Mesodermal cell (in vitro differentiated cells): ENCODE measurements around the gene SORBS2.
A peak's percentile ranks its signal among the peaks of the same experiment; 100 is the strongest.

Source experiments
- H3K27ac ChIP-seq: 2 replicates; pipeline ENCODE4 v1.7.0; 2013; ENCODE audit warnings: mild to moderate bottlenecking, low read depth, low read length, moderate library complexity; ENCODE audit not compliant: severe bottlenecking
- H3K36me3 ChIP-seq: 2 replicates; pipeline ENCODE4 v1.7.1; 2013; ENCODE audit warnings: mild to moderate bottlenecking, low read length, moderate library complexity; ENCODE audit not compliant: control insufficient read depth, insufficient read depth
- H3K4me1 ChIP-seq: one replicate; pipeline ENCODE4 v1.7.1; 2013; ENCODE audit warnings: mild to moderate bottlenecking, low read length; ENCODE audit not compliant: insufficient read depth, control insufficient read depth, poor library complexity, severe bottlenecking
- H3K4me3 ChIP-seq: 2 replicates; pipeline ENCODE4 v1.7.0; 2013; ENCODE audit warnings: low read length, control low read depth, mild to moderate bottlenecking; ENCODE audit not compliant: insufficient read depth, poor library complexity, severe bottlenecking; ENCODE audit errors: extremely low read depth
- H3K9me3 ChIP-seq: 2 replicates; pipeline ENCODE4 v1.7.1; 2013; ENCODE audit warnings: mild to moderate bottlenecking, low read length, moderate library complexity; ENCODE audit not compliant: control insufficient read depth
- WGBS, 2 experiments: methylation state at CpG; one replicate each; pipeline ENCODE4 v1.1.5; 2013; ENCODE audit warnings: missing lambda C conversion rate in 2 of 2; ENCODE audit not compliant: insufficient coverage in 2 of 2; 5-methylcytosine and 5-hydroxymethylcytosine counted together

The SORBS2 gene

DNA sequence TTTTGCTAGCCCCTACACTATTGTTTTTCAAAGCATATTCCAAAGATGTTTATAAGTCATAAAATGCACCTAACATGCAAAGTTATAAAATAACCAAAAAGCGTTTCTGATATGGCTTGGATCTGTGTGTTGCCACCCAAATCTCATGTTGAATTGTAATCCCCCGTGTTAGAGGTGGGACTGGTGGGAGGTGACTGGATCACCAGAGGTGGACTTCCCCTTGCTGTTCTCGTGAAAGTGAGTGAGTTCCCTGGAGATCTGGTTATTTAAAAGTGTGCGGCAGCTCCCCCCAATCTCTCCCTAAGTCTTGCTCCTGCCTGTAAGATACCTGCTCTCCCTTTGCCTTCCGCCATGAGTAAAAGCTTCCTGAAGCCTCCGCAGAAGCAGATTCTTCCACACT is 22.8 kb upstream of the SORBS2 start:
- no peak overlapping the region for H3K27ac ChIP-seq
- no peaks in the 10 kb centered on the region for H3K9me3 ChIP-seq
- peaks cover 43% of the 10 kb centered on the region for H3K4me1 ChIP-seq
- WGBS, 2 experiments, result 94 to 100% methylated on average over 3 of the region's 6 CpGs
- H3K36me3 ChIP-seq, result no peaks in the 10 kb centered on the region
- no peak overlapping the region for H3K4me3 ChIP-seq

DNA sequence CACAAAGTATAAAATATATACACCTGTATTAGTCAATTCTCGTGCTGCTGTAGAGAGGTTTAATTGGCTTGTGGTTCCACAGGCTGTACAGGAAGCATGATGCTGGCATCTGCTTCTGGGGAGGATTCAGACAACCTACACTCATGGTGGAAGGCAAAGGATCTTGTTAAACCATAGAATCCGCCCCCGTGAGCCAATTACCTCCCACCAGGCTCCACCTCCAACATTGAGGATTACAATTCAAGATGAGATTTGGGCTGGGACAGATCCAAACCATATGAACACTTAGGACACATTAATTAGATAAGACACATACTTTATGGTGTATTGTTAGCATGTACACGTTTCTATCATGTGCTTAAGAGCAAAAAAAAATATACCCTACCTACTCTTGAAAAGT is 22.1 kb upstream of the SORBS2 start:
- Histone ChIP-seq H3K36me3 (no peaks in the 10 kb centered on the region), H3K27ac (no peak overlapping the region), H3K4me3 (no peak overlapping the region), H3K4me1 (peaks cover 38% of the 10 kb centered on the region), H3K9me3 (no peaks in the 10 kb centered on the region)
- 70 to 100% methylated on average over 1 to 2 of the region's 4 CpGs for WGBS, 2 experiments

DNA sequence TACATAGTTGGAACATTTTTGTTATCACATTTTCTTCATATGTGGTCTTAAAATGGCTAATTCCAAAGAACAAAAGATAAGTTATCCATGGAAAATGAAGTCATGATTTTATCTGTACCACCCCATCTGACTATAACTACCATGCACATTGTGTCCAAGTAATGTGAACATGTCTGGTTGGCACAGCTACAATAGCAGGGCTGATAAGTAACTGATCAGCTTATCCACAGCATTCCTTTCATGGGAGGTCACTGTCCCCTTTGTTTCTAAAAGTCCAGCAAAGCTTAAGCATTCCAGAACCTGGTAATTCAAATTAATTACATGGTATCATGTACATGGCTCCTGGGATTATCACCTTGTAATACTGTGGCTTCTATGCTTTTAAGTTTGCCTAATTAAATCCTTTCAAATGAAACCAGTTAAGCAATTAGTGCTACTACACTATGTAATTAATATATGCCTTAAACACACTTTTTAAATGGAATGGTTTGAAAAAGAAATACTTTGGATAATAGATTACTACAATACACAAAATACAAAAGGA is 21.1 kb upstream of the SORBS2 start:
- H3K36me3 ChIP-seq, result no peaks in the 10 kb centered on the region
- peaks cover 29% of the 10 kb centered on the region for H3K4me1 ChIP-seq
- H3K27ac ChIP-seq, result peak overlapping the region; percentile 48
- no peaks in the 10 kb centered on the region for H3K9me3 ChIP-seq
- no peak overlapping the region for H3K4me3 ChIP-seq

DNA sequence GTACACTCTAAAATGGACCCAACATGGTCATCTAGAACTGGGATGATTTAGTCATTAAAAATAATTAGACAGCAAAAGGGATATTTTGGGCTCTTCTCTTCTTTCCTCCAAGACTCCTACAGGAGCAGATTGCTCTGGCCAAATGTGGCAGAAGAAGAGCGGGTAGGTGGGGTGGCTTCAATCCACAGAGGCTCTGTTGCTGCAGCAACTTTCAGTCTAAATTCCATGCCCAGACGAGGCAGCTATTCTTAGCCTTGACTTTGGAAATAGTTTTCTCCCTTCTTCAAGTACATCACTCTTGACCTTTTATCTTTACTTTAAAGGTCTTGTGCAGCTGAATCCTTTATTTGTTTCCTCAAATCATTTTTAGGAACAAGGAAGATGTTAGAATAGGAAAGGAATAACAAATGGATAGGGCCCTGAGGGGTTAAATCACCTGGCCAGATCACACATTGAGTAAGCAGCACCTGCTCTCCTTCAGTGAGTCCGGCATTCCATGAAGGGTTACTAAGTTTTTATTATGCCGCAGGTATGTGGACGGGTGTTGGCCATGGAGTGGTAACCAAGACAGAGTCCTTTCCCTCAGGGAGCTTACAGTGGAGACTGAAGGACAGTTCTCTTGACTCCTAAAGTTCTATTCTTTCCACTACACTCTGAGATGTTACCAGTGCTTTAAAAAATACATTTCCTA is 19.3 kb upstream of the SORBS2 start:
- no peak overlapping the region for H3K27ac ChIP-seq
- no peaks in the 10 kb centered on the region for H3K9me3 ChIP-seq
- no peaks in the 10 kb centered on the region for H3K36me3 ChIP-seq
- WGBS, 2 experiments, result 93 to 100% methylated on average over 3 to 5 of the region's 5 CpGs
- H3K4me1 ChIP-seq, result peaks cover 10% of the 10 kb centered on the region
- no peak overlapping the region for H3K4me3 ChIP-seq

DNA sequence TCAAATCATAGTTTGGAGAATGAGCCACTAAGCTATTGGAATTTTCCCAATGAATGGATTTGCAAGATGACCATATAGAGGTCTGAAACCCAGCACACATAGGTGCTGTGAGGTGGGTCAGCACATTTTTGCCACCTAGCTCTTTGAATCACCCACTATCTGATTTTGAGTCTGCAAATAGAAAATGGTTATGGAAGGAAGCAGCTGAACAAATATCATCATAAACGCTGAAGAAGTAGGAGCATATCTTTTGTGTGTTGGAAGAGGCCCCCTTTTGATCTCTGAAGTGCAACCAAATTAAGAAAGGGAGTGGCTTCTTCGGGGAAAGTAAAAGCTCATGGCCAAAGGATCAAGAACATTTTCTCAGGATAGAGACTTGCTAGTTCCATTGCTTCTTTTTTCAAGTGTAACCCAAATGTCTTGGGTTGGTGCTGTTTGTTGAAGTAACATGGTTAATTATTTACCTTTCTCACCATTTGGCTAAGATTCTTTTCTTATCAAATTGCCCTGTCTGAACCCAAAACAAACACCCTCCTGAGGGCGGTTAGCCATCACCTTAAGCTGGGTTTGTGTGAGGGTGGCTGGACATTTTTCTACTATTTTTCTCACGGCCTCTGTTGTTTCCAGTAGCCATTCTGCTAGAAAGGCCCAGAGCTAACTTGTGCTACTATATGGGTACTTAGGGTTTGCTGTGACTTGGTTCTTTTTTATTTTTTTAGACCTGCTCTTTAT is 18.4 kb upstream of the SORBS2 start:
- Histone ChIP-seq H3K9me3 (no peaks in the 10 kb centered on the region), H3K27ac (no peak overlapping the region), H3K36me3 (no peaks in the 10 kb centered on the region), H3K4me3 (no peak overlapping the region), H3K4me1 (peaks cover 8% of the 10 kb centered on the region)
- 93 to 97% methylated on average over 2 to 3 of the region's 4 CpGs for WGBS, 2 experiments

DNA sequence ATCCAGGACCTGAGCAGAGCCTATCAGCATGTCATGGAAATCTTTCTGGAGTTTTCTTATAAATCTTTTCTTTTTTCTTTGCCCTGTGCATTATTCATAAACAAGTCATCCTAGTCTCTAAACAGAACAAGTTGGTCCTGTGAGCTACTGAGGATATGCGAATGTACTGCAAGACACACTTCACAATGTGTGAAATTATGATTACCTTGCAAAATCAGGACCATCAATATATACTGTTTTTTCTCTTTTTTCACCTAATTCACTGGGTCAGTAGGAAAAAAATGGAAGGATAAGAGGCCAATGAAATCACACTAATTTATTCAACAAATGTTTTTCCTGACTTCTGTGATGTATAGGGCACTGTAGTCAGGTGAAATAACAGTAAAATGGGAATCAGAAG is 14.4 kb upstream of the SORBS2 start:
- whole genome bisulfite sequencing, 2 experiments, result 0% methylated on average over 1 of the region's 1 CpG; no CpG with 5 or more reads in 1 of the 2 experiments
- Histone ChIP-seq H3K27ac (no peak overlapping the region), H3K4me3 (no peak overlapping the region), H3K9me3 (no peaks in the 10 kb centered on the region), H3K36me3 (no peaks in the 10 kb centered on the region), H3K4me1 (no peaks in the 10 kb centered on the region)

DNA sequence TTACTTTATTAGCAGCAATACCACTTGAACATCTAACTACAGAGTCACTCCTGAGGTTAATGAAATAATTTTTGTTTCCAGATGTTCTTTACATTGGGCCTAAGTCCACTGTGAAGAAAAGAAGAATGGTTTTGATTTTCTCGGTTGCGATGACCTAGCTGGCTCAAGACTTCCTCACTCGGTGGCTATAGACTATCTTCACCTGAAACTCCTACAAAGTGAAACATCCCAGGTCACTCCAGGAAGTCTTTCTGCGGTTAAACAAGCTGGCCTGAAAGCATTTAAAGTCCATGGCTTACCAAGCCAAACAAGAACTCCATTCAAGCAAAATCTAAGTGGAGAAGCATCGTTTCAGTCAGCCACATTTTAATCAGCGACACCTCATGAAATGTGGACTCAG is 13.7 kb upstream of the SORBS2 start:
- H3K36me3 ChIP-seq, result no peaks in the 10 kb centered on the region
- WGBS, 2 experiments, result 84 to 89% methylated on average over 6 of the region's 6 CpGs

DNA sequence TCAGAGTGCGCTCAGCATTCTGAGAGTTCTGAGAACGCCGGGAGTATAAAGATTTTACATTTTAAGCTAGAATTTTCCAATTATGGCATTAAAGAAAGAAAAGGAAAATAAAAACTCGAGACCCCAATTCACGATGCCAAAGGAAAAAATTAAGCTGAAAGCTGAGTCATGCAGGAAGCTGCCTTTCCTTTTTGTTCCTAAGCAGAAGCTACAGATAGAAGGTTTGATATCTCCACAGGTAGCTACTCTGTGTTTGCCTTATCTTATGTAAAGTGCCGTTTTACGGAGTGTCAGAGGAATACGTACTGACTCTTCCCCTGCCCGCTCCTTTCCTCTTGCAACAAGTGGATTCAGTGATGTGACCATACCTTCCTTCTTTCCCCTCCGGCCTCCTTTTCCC is 10.8 kb upstream of the SORBS2 start:
- Histone ChIP-seq H3K27ac (no peak overlapping the region), H3K9me3 (no peaks in the 10 kb centered on the region), H3K36me3 (no peaks in the 10 kb centered on the region), H3K4me1 (no peaks in the 10 kb centered on the region), H3K4me3 (no peak overlapping the region)
- 65 to 100% methylated on average over 1 to 8 of the region's 10 CpGs for WGBS, 2 experiments

More for the DNA sequence above, 13.7 kb upstream of the SORBS2 start:
- Histone ChIP-seq H3K4me1 (no peaks in the 10 kb centered on the region), H3K27ac (no peak overlapping the region), H3K4me3 (no peak overlapping the region), H3K9me3 (no peaks in the 10 kb centered on the region)

DNA sequence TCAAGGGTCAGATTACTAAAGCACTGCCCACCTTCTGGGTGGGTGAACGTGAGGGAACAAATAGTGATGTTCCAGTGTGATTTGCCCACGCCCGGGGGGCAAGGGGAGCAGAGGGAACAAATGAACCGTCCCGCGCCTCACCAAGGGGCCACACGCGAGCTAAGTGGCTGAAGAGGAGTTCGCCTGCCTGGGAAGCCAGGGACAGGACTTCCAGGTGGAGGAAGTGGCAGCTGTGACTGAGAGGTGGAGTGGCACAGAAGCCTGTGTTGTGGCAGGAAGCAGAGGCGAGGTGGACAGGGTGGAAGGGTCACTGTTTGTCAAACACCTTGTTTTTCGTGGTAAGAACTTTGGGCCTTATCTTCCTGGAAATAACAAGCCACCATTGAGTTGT is 9.0 kb upstream of the SORBS2 start:
- Histone ChIP-seq H3K9me3 (no peaks in the 10 kb centered on the region), H3K27ac (no peak overlapping the region), H3K4me1 (no peaks in the 10 kb centered on the region), H3K36me3 (no peaks in the 10 kb centered on the region), H3K4me3 (no peak overlapping the region)
- 90 to 94% methylated on average over 11 of the region's 11 CpGs for WGBS, 2 experiments

DNA sequence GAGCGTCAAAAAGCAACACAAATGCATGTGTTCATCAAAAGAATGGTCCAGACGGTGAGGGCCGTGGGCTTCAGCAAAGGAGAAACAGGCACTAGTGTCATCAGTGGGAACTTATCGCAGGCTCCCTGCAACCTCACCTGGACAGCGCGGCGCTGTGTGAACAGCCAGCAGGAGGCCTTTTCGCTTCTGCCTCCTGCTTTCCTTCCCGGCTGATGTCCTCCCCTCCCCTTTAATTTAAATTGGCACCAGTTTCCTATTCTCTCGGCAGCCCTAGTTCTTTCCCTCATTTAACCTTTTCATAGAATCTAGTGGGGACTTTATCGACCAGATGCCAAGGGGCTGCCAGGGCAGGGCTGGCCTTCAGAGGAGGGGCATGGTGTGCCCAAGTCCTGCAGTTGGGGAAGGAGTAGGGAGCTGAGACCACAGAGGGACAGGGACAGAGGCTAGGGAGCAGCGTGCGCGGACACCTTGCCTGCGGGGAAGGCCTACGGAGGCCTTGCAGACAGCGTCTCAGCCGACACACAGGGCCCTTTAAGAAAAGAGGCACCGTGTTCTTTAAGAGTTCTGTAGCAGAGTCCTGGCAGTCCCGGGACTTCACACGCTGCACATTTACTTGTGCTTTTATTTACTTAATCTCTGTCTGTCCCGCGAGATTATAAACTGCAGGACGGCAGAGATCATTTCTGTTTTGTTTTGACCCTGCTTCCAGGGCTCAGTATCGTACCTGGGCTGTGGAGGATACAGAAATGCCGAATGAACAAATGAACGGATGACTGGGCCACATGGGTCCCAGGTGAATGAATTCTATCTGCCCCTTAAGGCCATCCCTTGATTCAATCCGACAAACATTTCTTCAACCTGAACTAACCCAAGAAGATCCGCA is 8.4 kb upstream of the SORBS2 start:
- Histone ChIP-seq H3K4me3 (no peak overlapping the region), H3K36me3 (no peaks in the 10 kb centered on the region), H3K4me1 (no peaks in the 10 kb centered on the region), H3K9me3 (no peaks in the 10 kb centered on the region), H3K27ac (no peak overlapping the region)
- 81 to 87% methylated on average over 22 to 27 of the region's 29 CpGs for WGBS, 2 experiments
